HG02973 (cell line): ENCODE measurements around the gene TSPAN14.

Experiments
- ATAC-seq: cut with Tn5 transposase; IDR thresholded peaks from one replicate; pipeline ENCODE4 v1.9.1; 2021; ENCODE audit warnings: moderate library complexity; ENCODE audit not compliant: unreplicated experiment

TSPAN14 gene

GRCh38 chr10:80454513-80455460 is 677 bp downstream of the TSPAN14 start:
- peak; percentile 26 for ATAC-seq

DNA sequence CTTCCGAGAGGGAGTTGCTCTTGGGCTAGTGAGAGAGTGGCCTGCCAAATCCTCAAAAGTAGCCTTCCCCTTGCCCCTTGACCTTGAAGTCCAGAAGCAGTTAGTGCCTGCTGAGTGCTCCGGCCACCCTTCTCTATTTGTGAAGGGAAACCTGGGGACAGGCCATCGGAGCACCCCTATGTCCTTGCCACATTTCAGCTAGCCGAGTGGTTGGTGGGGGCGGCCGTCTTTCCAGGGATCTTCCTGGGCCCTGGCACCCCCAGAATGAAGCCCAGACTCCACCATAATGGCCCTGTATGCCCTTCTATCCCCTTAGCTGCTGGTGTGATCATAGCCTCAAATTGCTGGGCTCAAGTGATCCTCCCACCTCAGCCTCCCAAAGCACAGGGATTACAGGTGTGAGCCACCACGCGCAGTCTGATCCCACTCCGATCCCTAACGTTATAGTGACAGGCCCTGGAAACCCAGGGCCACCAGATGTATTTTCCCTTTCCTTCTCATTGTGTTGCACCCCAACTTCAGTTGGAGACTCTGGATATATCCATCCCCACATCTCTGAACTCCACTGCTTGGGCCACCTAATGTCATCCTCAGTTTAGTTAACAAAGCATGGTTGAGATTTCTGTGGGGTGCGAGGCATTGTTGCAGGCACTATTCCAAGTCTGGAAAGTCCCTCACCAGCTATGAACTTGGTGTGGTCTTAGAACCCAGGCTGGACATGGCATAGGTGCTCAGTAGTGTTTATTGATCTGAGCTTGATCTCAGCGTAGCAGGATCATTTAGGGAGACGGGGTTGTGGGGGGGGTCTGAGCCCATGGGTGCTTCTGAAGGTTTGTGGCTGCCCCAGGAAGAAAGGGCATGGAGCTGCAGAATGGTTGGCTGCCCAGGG is 1.6 kb downstream of the TSPAN14 start:
- ATAC-seq, result no peak

GRCh38 chr10:80457554-80458262 is 3.6 kb downstream of the TSPAN14 start:
- no peak for ATAC-seq

DNA sequence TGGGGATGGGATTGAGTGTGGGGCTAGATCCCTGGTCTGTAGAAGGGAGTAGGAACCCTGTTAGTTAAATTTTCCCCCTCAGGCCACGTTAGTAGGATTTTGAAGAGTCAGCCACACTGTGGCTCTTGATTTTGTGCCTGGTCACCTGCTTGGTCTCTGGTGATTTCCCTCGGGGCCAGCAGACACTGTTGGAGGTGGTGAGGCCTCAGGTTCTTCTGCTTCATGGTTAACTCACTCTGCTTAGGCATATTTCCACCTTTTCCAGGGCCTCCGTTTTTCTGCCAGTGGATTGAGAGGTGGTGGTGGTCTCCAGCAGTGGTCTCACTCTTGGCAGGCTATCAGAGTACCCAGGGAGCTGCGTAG is 4.1 kb downstream of the TSPAN14 start:
- no peak for ATAC-seq

GRCh38 chr10:80458638-80459037 is 4.5 kb downstream of the TSPAN14 start:
- ATAC-seq, result no peak

DNA sequence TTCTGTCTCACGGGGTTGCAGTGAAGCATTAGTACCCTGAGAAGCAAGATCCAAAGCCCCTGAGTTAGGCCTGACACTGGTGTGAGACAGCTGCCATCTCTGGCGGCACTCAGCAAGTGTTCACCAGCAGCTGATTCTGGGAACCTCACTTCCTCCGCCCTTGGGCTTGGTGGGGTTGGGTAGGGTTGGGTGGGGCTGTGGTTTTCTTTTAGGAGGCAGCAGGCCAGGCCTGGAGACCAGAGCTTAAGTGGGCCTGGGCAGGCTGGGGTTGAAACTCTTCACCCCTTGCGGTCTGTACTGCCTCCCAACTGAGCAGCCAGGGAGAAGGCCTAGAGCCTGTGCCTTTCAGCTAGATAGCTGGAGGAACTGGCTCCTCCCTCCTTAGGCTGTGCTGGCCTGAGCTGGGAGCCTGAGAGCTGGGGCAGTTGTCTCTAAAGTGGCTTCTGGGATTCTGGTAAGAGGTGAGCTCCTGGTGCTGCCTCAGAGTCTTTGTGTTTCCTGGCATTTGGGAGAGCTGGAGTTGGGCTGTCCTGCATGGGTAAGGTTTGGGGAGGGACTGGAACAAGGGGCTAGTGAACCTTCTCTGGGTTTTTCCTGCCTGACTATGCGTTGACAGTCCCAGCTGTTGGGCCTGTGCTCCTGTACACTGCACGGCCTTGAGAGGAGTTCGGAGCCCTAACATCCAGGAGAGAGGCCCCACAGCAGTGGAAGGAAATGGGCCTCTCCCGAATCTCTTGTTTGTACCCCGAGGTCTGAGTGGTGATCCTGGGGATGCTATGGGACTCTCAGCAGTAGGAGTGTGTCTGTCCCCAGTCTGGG is 5.1 kb downstream of the TSPAN14 start:
- peak; percentile 39 for ATAC-seq

DNA sequence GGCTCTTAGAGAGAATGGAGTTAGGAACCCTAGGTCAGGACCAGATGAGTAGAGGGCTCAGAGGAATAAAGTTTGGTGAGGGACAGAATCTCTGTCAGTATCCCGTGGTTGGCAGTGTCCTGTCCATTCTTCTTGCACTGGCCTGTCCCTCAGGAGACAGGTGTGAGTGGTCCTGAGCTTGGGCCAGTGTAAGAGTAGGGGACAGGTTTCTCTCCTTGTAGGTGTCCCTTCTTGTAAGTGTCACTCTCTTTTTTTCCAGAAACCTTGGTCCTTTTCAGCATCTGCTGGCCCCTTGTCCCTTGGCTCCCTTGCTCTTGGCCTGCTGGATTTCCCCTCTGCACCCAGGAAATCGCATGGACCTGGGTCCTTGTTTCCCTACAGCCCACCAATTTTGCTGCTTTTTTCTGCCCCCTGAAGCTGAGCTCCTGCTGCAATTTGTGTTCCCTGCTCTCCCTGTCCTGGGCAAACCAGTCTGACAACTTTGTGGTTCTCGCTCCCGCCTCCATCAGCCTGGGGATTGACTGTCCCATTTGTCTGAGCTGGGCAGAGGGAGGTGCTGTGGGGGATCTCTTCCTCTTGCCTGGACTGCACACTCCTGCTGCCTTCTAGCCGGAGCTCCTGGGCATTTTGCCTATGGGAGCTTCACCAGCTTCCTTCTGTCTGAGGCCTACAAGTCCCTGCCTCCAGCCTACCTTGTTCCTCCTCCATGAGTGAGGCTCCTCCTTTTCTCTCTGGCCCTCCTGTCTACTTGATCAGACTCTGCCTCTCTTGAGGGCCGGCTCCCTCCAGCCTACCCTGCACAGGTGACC is 6.5 kb downstream of the TSPAN14 start:
- no peak for ATAC-seq

GRCh38 chr10:80461208-80462183 is 7.4 kb downstream of the TSPAN14 start:
- no peak for ATAC-seq

- ATAC-seq, result no peak
Measured at GRCh38 chr10:80462299-80462980, 8.3 kb downstream of the TSPAN14 start.

DNA sequence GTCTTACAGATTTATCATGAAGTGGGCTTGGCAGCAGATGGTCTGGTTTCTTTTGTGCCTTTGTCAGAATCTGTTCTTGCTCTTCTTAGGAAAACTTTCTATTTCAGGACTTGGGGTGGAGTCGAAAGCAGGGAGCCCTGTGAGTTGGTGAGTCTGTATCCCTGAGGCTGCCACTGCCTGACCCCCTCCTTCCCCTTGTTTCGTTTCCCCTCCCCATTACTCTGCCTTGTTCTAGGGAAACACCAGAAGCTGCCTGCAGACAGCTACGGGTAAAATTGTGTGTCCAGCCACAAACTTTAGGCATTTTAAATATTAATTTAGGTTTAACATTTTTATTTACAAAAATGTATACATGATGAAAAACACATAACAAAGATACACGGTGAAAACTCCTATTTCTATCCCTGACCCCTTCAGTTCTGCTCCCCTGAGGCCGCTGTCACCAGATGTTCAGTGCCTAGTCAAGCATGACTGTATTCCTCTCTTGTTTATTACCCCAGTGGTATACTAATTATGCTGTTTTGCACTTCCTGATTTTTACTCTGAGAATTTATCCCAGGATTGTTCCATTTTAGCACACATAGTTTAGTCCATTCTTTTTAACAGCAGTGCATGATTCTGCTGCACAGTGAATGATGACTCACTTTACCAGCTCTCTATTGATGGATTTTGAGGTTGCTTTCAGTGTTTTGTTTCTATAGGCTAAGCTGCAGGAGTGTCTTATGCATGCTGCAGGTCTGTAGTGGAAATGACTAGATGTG is 9.1 kb downstream of the TSPAN14 start:
- no peak for ATAC-seq

DNA sequence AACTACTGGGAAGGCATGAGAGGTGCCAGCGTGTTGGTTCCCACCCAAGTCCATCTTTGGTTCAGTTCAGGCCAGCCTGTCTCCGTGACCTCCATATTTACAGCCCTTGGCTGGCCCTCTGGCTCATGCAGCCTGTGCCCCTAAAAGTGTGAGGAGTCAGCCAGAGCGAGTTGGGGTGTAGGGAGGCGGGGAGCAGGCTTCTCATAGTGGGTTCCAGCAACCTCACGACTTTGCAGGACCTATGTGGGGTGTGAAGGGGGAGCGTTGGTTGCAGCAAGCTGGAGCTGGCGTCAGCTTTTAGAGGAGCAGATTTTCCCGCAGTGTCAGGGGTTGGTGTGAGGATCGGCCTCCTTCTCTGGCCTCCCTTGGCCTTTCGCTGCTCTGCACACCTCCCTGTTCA is 9.8 kb downstream of the TSPAN14 start:
- ATAC-seq, result no peak

DNA sequence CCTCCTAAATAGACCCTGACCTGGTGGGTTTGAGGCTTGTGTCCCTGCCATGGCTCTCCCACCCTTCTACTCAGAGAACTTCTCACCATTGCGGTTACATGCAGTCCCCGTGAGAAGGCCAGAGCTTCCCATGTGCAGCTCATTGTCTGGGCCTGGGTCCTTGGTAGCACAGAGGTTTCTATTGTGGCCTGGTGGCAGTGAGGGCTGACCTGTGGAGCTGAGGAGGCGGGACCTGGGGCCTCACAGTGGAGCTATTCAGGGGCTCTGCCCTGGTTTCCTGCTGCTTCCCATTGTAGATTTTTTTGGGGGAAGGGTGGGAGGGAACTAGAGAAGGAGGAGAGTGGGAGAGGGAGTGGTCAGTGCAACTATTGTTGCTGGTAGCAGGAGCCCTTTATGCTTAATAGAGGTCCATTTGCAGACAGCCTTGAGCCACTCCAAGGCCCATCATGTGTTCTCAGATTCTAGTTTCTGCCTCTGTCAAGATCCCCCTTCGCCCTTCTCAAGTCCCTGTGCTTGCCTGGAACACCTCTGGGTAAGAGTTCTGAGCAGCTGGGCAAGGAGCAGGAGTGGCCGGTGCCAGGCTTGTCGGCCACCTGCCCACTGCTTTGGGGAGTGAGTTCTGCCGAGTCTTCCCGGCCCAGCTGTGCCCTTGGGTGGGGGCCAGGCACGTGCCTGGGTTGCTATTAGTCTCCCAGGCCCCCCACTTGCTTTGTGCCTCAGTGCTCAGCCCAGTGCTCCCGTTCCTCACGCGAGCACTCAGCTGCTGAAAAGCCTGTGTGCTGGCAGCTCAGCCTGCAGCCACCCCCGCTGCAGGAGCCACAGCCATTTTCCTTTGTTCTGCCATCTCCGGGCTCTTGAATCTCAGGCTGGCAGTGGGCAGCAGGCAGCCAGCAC is 10.7 kb downstream of the TSPAN14 start:
- no peak for ATAC-seq

GRCh38 chr10:80465451-80465835 is 11.3 kb downstream of the TSPAN14 start:
- no peak for ATAC-seq

GRCh38 chr10:80465839-80466590 is 11.9 kb downstream of the TSPAN14 start:
- ATAC-seq, result no peak

DNA sequence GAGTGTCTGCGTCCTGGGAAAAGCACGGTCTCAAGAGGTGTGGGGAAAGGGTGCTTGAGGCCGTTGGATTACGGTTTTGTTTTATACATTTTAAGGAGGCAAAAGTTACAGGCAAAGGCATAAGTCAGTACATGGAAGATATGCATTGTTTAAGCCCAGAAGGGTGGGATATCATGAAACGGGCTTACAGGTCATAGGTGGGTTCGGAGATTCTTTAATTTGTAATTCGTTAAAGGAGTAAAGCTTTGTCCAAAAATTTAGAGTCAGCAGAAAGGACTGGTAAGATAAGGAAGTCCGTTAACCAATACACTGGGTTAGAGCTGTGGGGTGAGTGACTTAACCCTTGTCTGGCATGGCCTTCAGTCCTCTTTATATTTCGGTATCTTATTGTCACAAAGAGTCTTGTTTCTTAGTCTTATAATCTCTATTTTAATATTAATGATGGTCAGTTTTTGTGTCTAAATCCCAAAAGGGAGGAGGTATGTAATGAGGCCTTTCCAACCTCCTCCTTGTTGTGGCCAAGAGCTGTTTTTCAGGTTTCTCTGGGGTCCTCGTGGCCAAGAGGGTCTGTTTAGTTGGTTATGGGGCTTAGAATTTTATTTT is 12.7 kb downstream of the TSPAN14 start:
- ATAC-seq, result no peak
